AG04450 (cell line): ENCODE measurements around the gene DSG2. TPM values are rescaled to one million over a fixed set of nuclear protein-coding genes. Genes with fewer than 3 reads are reported as not detected.

ENCODE experiments used
- CTCF ChIA-PET: fragments of 300-600, 350-600 bp; formaldehyde crosslinking; extraction: SDS; loops from one replicate; lab custom pipeline; 2022; ENCODE audit warnings: antibody characterized with exemption, inconsistent platforms; lab: Charles Lee
- POLR2A ChIA-PET: fragments of 350-600 bp; formaldehyde crosslinking; extraction: SDS; loops from one replicate; lab custom pipeline; 2021; ENCODE audit warnings: antibody characterized with exemption, inconsistent platforms; lab: Yijun Ruan, JAX
- DNase-seq: peaks from one replicate; pipeline ENCODE4 v3.0.0-alpha.2; 2011; ENCODE audit warnings: low read depth, low spot score
- H3K27ac ChIP-seq: one replicate; pipeline ENCODE4 v1.5.1; 2012; ENCODE audit warnings: low read depth, low read length, control low read depth
- H3K27me3 ChIP-seq: one replicate; pipeline ENCODE4 v1.6.0; 2012; ENCODE audit warnings: low read length; ENCODE audit not compliant: control insufficient read depth, insufficient read depth
- H3K4me3 ChIP-seq: 2 replicates; pipeline ENCODE4 v1.5.1; 2011; ENCODE audit warnings: mild to moderate bottlenecking, low read depth, low read length, control low read depth
- H3K9me3 ChIP-seq: 2 replicates; pipeline ENCODE4 v1.5.1; 2012; ENCODE audit warnings: low read length; ENCODE audit not compliant: control insufficient read depth, insufficient read depth
- CTCF ChIP-seq: IDR thresholded peaks from 2 replicates; pipeline ENCODE4 v1.5.1; 2011; ENCODE audit warnings: low read depth, low read length, control low read depth, inconsistent platforms
- polyA plus RNA-seq: library from polyadenylated mRNA; depleted of rRNA; stranded (reverse); fragments of >200 nt; gene quantifications from 2 replicates; pipeline ENCODE4 v1.2.3, GENCODE V29; 2011

Gene DSG2
- polyA plus RNA-seq, 1 experiment, result 0.84 TPM

- H3K27ac ChIP-seq, result no peak overlapping the region
- no peak for DNase-seq
- CTCF ChIA-PET, result no interaction called here
- no peaks in the 10 kb centered on the region for H3K27me3 ChIP-seq
- no peak overlapping the region for H3K4me3 ChIP-seq
- no peaks in the 10 kb centered on the region; the same call in 1 of the 2 replicates for H3K9me3 ChIP-seq
- POLR2A ChIA-PET, result no interaction called here
- no peak for TF ChIP-seq CTCF
Measured at GRCh38 chr18:31587529-31587928, 89.6 kb downstream of the DSG2 start.

- H3K27ac ChIP-seq, result no peak overlapping the region
- ChIA-PET POLR2A (no interaction called here), CTCF (no interaction called here)
- no peaks in the 10 kb centered on the region; the same call in 1 of the 2 replicates for H3K9me3 ChIP-seq
- H3K4me3 ChIP-seq, result no peak overlapping the region
- no peaks in the 10 kb centered on the region for H3K27me3 ChIP-seq
- DNase-seq, result no peak
- no peak for TF ChIP-seq CTCF
Measured at GRCh38 chr18:31590570-31590969, 92.6 kb downstream of the DSG2 start.

GRCh38 chr18:31591113-31591512 is 93.1 kb downstream of the DSG2 start:
- ChIA-PET POLR2A (no interaction called here), CTCF (no interaction called here)
- no peak for TF ChIP-seq CTCF
- Histone ChIP-seq H3K9me3 (no peaks in the 10 kb centered on the region; the same call in 1 of the 2 replicates), H3K27ac (no peak overlapping the region), H3K27me3 (no peaks in the 10 kb centered on the region), H3K4me3 (no peak overlapping the region)
- no peak for DNase-seq

GRCh38 chr18:31591628-31592027 is 93.7 kb downstream of the DSG2 start, which contains the start of gene TTR:
Gene TTR (plus strand): TSS chr18:31591877. CDS start chr18:31591903, 26 bp downstream.
- Histone ChIP-seq H3K9me3 (no peaks in the 10 kb centered on the region; the same call in 1 of the 2 replicates), H3K4me3 (no peak within 1 kb of the TSS), H3K27me3 (no peaks in the 10 kb centered on the region), H3K27ac (no peak within 1 kb of the TSS)
- ChIA-PET CTCF (no interaction called here), POLR2A (no interaction called here)
- TF ChIP-seq CTCF, result no peak
- DNase-seq, result no peak

- no peak overlapping the region for H3K27ac ChIP-seq
- CTCF ChIA-PET, result no interaction called here
- H3K9me3 ChIP-seq, result no peaks in the 10 kb centered on the region; the same call in 1 of the 2 replicates
- H3K27me3 ChIP-seq, result no peaks in the 10 kb centered on the region
- no peak for TF ChIP-seq CTCF
- no peak overlapping the region for H3K4me3 ChIP-seq
- DNase-seq, result no peak
- POLR2A ChIA-PET, result no interaction called here
Measured at GRCh38 chr18:31592506-31593157, 94.7 kb downstream of the DSG2 start.
